Stimulated activated CD8-positive, alpha-beta memory T cell treated with anti-CD3 and anti-CD28 coated beads, Interleukin-7, amount 100 ng/mL, for 24 hours (primary cell): Measurements from ENCODE around the gene ZBTB9.
"Not testable (repeated sequence)": the region's sequence is repeated elsewhere in the genome, so short reads cannot be mapped to it uniquely, and the experiment has no call there.

ENCODE experiments used
- DNase-seq: peaks from one replicate; pipeline ENCODE4 v3.0.0-alpha.2; 2020; ENCODE audit warnings: low read depth

The ZBTB9 gene

GRCh38 chr6:33467091-33467490 is 12.7 kb downstream of the ZBTB9 start:
- DNase-seq, result no peak

- no peak for DNase-seq
Observed at GRCh38 chr6:33469661-33470060, 15.3 kb downstream of the ZBTB9 start.

- no peak for DNase-seq
Observed at GRCh38 chr6:33477864-33478263, 23.5 kb downstream of the ZBTB9 start.

DNA sequence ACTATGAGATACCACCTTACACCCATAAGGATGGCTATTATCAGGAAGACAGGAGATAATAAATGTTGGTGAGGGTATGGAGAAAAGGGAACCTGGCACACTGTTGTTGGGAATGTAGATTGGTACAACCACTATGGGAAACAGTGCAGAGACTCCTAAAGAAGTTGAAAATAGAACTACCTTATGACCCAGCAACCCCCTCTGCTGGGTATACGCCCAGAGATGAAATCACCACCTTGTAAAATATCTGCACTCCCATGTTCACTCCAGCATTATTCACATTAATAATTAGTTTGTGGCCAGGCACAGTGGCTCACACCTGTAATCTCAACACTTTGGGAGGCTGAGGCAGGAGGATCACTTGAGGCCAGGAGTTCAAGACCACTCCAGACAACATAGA is 26.8 kb downstream of the ZBTB9 start:
- no peak for DNase-seq

- not testable (repeated sequence) for DNase-seq
Observed at GRCh38 chr6:33482620-33483019, 28.2 kb downstream of the ZBTB9 start.

GRCh38 chr6:33483678-33484077 is 29.3 kb downstream of the ZBTB9 start:
- DNase-seq, result no peak

DNA sequence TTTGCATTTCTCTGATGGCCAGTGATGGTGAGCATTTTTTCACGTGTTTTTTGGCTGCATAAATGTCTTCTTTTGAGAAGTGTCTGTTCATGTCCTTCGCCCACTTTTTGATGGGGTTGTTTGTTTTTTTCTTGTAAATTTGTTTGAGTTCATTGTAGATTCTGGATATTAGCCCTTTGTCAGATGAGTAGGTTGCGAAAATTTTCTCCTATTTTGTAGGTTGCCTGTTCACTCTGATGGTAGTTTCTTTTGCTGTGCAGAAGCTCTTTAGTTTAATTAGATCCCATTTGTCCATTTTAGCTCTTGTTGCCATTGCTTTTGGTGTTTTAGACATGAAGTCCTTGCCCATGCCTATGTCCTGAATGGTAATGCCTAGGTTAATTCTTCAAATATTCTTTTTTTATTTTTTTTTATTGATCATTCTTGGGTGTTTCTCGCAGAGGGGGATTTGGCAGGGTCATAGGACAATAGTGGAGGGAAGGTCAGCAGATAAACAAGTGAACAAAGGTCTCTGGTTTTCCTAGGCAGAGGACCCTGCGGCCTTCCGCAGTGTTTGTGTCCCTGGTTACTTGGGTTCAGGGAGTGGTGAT is 30.4 kb downstream of the ZBTB9 start:
- DNase-seq, result not testable (repeated sequence)

DNA sequence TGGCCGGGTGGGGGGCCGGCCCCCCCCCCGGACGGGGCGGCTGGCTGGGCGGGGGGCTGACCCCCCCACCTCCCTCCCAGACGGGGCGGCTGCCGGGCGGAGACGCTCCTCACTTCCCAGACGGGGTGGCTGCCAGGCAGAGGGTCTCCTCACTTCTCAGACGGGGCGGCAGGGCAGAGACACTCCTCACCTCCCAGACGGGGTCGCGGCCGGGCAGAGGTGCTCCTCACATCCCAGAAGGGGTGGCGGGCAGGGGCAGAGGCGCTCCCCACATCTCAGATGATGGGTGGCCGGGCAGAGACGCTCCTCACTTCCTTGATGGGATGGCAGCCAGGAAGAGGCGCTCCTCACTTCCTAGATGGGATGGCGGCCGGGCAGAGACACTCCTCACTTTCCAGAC is 31.3 kb downstream of the ZBTB9 start:
- not testable (repeated sequence) for DNase-seq

DNA sequence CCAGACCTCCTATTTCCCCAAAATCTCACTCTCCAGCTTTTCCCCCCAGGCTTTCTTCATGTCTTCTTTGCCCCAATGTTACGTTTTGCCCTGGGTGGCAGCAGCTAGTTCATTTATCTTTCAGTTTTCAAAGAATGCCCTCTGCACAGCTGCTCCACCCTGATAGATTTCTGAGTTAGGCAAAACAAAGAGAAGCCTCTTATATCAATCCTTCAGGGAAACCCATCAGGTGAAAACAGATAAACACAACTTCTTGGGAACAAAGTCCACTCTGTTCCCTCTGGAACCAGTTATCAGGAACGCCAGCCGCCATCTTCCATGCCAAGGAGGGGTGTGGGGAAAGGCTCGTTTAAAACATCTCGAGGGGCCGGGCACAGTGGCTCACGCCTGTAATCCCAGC is 34.0 kb downstream of the ZBTB9 start:
- DNase-seq, result no peak

- DNase-seq, result no peak
Observed at GRCh38 chr6:33490198-33490597, 35.8 kb downstream of the ZBTB9 start.

GRCh38 chr6:33490621-33491020 is 36.2 kb downstream of the ZBTB9 start:
- DNase-seq, result no peak

GRCh38 chr6:33492093-33492492 is 37.7 kb downstream of the ZBTB9 start:
- DNase-seq, result no peak

DNA sequence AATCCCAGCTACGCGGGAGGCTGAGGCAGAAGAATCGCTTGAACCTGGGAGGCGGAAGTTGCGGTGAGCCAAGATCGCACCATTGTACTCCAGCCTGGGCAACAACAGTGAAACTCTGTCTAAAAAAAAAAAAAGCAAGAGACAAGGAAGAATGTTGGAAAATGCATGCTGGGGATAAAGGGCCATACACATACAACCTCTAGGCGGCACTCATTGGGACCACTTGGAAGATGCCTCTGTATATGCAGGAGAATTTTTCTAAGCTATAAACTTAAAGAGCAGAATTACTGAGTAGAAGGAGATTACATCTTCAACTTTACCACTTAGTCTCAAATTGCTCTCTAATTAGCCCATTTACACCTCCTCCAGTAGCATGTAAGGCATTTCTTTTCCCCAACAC is 42.8 kb downstream of the ZBTB9 start:
- DNase-seq, result no peak

- DNase-seq, result no peak
Observed at GRCh38 chr6:33502486-33502885, 48.1 kb downstream of the ZBTB9 start.

GRCh38 chr6:33504486-33504885 is 50.1 kb downstream of the ZBTB9 start:
- DNase-seq, result no peak

DNA sequence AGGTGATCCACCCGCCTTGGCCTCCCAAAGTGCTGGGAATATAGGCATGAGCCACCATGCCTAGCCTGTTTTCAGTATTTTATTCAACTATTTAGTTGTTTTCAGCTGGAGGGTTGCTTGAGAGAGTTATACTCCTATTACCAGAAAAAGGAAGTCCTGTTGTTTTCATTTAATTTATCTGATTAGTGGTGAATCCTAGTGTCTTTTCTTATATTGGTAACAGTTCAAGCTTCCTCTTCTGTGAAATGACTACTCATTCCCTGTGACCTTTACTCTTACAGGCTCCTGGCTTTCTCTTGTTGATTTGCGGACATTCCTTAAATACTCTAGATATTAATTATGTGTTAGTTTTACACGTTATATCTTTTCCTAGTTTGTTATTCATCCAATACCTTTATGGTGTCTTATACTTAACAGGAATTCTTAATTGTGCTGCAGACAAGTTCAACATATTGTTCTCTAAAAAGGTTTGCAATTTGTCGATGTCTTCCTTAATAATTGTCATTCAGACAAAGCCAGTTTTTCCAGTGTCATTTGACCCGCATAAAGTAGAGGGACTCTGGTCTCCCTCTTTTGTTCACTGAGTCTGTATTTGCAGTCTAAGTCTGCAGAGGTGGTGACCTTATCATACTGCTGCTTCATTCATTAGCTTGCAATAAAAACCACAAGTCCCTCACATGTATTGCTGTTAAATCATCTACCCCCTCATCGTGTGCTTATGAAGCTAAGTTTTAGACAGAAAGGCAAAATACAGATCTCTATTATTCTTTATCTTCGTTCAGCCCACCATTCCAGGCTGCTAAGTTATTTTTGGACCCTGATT is 51.4 kb downstream of the ZBTB9 start:
- DNase-seq, result no peak
